Spleen (tissue), 7 donors: ENCODE data around the gene TAOK1.

Experiments
- POLR2A ChIP-seq, 3 donors: fragments of 450-650 bp; IDR thresholded peaks; one replicate each; pipeline ENCODE4 v1.5.1; 2017; ENCODE audit warnings: antibody characterized with exemption in 3 of 3, mild to moderate bottlenecking in 1 of 3
- TF ChIP-seq, protein P1 (sequence below), 11 experiments: fragments of 200-600 bp in 7 of 11; fragments of 450-650 bp in 4 of 11; sonication (generic) in 4 of 11; IDR thresholded peaks in 8 of 11; conservative IDR thresholded peaks in 3 of 11; 1 replicate in 7 of 11; 2 replicates in 4 of 11; pipeline versions ENCODE4 v1.4.0 to v1.8.0; 2016 to 2021; ENCODE audit warnings: antibody characterized with exemption in 11 of 11, inconsistent platforms in 4 of 11, mild to moderate bottlenecking in 1 of 11
- donor health status: DM: no; HTN: no; CAD: no; lungs with moderate emphysema.
- donor health status: DM: no; HTN: no; CAD: no.
- donor health status: DM: no; HTN: no; CAD: no.

DNA sequence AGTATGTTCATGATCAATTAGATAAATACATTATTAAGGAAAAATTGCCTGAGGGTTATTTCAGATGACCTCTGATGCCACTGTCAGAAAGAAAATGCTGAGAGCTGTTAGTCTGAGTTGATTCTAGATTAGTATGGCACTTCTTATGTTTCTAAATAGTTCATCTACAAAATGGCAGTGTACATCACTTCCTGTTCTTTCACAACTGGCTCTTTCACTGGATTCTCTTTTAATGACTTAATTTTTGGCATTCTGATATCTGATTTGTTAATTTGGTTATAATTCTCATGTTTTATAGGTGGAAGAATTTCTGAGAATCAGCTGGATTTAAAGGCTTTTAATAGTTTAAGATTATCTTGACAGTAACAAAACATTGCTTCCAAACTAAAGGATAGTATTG is 3.3 kb downstream of the TAOK1 start:
- no peak for TF ChIP-seq POLR2A (IDR thresholded peaks at IDR 0.05)
- TF ChIP-seq, protein P1, sequence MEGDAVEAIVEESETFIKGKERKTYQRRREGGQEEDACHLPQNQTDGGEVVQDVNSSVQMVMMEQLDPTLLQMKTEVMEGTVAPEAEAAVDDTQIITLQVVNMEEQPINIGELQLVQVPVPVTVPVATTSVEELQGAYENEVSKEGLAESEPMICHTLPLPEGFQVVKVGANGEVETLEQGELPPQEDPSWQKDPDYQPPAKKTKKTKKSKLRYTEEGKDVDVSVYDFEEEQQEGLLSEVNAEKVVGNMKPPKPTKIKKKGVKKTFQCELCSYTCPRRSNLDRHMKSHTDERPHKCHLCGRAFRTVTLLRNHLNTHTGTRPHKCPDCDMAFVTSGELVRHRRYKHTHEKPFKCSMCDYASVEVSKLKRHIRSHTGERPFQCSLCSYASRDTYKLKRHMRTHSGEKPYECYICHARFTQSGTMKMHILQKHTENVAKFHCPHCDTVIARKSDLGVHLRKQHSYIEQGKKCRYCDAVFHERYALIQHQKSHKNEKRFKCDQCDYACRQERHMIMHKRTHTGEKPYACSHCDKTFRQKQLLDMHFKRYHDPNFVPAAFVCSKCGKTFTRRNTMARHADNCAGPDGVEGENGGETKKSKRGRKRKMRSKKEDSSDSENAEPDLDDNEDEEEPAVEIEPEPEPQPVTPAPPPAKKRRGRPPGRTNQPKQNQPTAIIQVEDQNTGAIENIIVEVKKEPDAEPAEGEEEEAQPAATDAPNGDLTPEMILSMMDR (IDR thresholded peaks at IDR 0.05 in 8 of 11, conservative IDR thresholded peaks at IDR 0.05 in 3 of 11): no peak
